HEK293 (cell line): ENCODE data around the gene FADS1.

Experiments used
- CTCF ChIA-PET: fragments of 350-600 bp; formaldehyde crosslinking; extraction: SDS; loops from one replicate; lab custom pipeline; 2021; ENCODE audit warnings: antibody characterized with exemption; lab: Yijun Ruan, JAX
- POLR2A ChIA-PET: fragments of 300-600 bp; formaldehyde crosslinking; extraction: SDS; loops from one replicate; lab custom pipeline; 2020; ENCODE audit warnings: antibody characterized with exemption, inconsistent platforms; lab: Yijun Ruan, JAX
- H3K27ac ChIP-seq: fragments of 200-500 bp; sonication (Bioruptor generic); 2 replicates; pipeline ENCODE4 v1.5.1; 2014; ENCODE audit warnings: low read depth, low read length, control low read depth, inconsistent platforms; ENCODE audit errors: extremely low read depth
- H3K36me3 ChIP-seq, 2 experiments: fragments of 200-500 bp in 1 of 2; sonication (Bioruptor generic) in 1 of 2; 1 replicate in 1 of 2; 2 replicates in 1 of 2; pipeline ENCODE4 v1.5.1; 2014 to 2017; ENCODE audit warnings: inconsistent platforms in 2 of 2, low read length in 2 of 2; ENCODE audit not compliant: control insufficient read depth in 2 of 2, insufficient read depth in 1 of 2
- H3K4me1 ChIP-seq: fragments of 200-500 bp; sonication (Bioruptor generic); 2 replicates; pipeline ENCODE4 v1.5.1; 2014; ENCODE audit warnings: mild to moderate bottlenecking, low read length, inconsistent platforms; ENCODE audit not compliant: control insufficient read depth, insufficient read depth
- H3K4me3 ChIP-seq: 2 replicates; pipeline ENCODE4 v1.5.1; 2011; ENCODE audit warnings: low read depth, mild to moderate bottlenecking, control low read depth, low read length, moderate library complexity
- H3K9me3 ChIP-seq: fragments of 200-500 bp; sonication (Bioruptor generic); 2 replicates; pipeline ENCODE4 v1.5.1; 2014; ENCODE audit warnings: low read depth, low read length, inconsistent platforms; ENCODE audit not compliant: control insufficient read depth, insufficient read depth
- CTCF ChIP-seq: fragments of 450-650 bp; formaldehyde crosslinking; IDR thresholded peaks from 2 replicates; pipeline ENCODE4 v1.5.1; 2016; ENCODE audit warnings: missing biosample characterization, missing genetic modification characterization
- KLF10 ChIP-seq: fragments of 450-650 bp; IDR thresholded peaks from 2 replicates; pipeline ENCODE4 v1.5.1; 2018; ENCODE audit warnings: missing biosample characterization, mild to moderate bottlenecking, missing genetic modification characterization
- KLF16 ChIP-seq: fragments of 450-650 bp; formaldehyde crosslinking; IDR thresholded peaks from 2 replicates; pipeline ENCODE4 v1.5.1; 2017; ENCODE audit warnings: missing biosample characterization, missing genetic modification characterization
- KLF8 ChIP-seq: fragments of 450-650 bp; formaldehyde crosslinking; IDR thresholded peaks from 2 replicates; pipeline ENCODE4 v1.5.1; 2016; ENCODE audit warnings: missing biosample characterization, missing genetic modification characterization
- MEIS1 ChIP-seq: sonication (generic); formaldehyde crosslinking; IDR thresholded peaks from 2 replicates; pipeline ENCODE4 v1.8.1; 2022; ENCODE audit warnings: missing genetic modification reagents, mild to moderate bottlenecking, borderline replicate concordance
- MZF1 ChIP-seq: fragments of 450-650 bp; formaldehyde crosslinking; IDR thresholded peaks from 2 replicates; pipeline ENCODE4 v1.5.1; 2017; ENCODE audit warnings: missing biosample characterization, missing genetic modification characterization, borderline replicate concordance
- OSR2 ChIP-seq: fragments of 450-650 bp; formaldehyde crosslinking; IDR thresholded peaks from 2 replicates; pipeline ENCODE4 v1.5.1; 2016; ENCODE audit warnings: missing biosample characterization, missing genetic modification characterization
- PRDM1 ChIP-seq: fragments of 450-650 bp; formaldehyde crosslinking; IDR thresholded peaks from 2 replicates; pipeline ENCODE4; 2016; ENCODE audit warnings: missing biosample characterization, missing genetic modification characterization
- SP2 ChIP-seq: fragments of 450-650 bp; formaldehyde crosslinking; IDR thresholded peaks from 2 replicates; pipeline ENCODE4 v1.5.1; 2016; ENCODE audit warnings: missing biosample characterization, missing genetic modification characterization
- TCF7L2 ChIP-seq: IDR thresholded peaks from 2 replicates; pipeline ENCODE4 v1.6.1; 2011; ENCODE audit warnings: low read depth, mild to moderate bottlenecking, inconsistent platforms, low read length, moderate library complexity, borderline replicate concordance
- YY1 ChIP-seq: fragments of 450-650 bp; formaldehyde crosslinking; IDR thresholded peaks from 2 replicates; pipeline ENCODE4 v1.5.1; 2018; ENCODE audit warnings: missing biosample characterization, missing genetic modification characterization
- YY2 ChIP-seq: fragments of 450-650 bp; formaldehyde crosslinking; IDR thresholded peaks from 2 replicates; pipeline ENCODE4 v1.5.1; 2016; ENCODE audit warnings: missing biosample characterization, missing genetic modification characterization
- ZFP41 ChIP-seq: fragments of 450-650 bp; formaldehyde crosslinking; IDR thresholded peaks from 2 replicates; pipeline ENCODE4 v1.5.1; 2016; ENCODE audit warnings: missing biosample characterization, missing genetic modification characterization, borderline replicate concordance
- ZNF146 ChIP-seq: fragments of 450-650 bp; formaldehyde crosslinking; IDR thresholded peaks from 2 replicates; pipeline ENCODE4 v1.5.1; 2016; ENCODE audit warnings: missing biosample characterization, missing genetic modification characterization
- ZNF174 ChIP-seq: fragments of 450-650 bp; formaldehyde crosslinking; IDR thresholded peaks from 2 replicates; pipeline ENCODE4 v1.5.0; 2017; ENCODE audit warnings: missing biosample characterization, mild to moderate bottlenecking, missing genetic modification characterization
- ZNF221 ChIP-seq: fragments of 450-650 bp; formaldehyde crosslinking; IDR thresholded peaks from 2 replicates; pipeline ENCODE4 v1.5.1; 2017; ENCODE audit warnings: missing biosample characterization, missing genetic modification characterization, borderline replicate concordance
- ZNF23 ChIP-seq: fragments of 450-650 bp; formaldehyde crosslinking; IDR thresholded peaks from 2 replicates; pipeline ENCODE4 v1.5.1; 2016; ENCODE audit warnings: missing biosample characterization, missing genetic modification characterization, borderline replicate concordance
- ZNF292 ChIP-seq: fragments of 450-650 bp; formaldehyde crosslinking; IDR thresholded peaks from 2 replicates; pipeline ENCODE4 v1.5.1; 2016; ENCODE audit warnings: low read depth, missing biosample characterization, missing genetic modification characterization, borderline replicate concordance
- ZNF366 ChIP-seq: fragments of 450-650 bp; formaldehyde crosslinking; conservative IDR thresholded peaks from 2 replicates; pipeline ENCODE4 v1.5.1; 2016; ENCODE audit warnings: missing biosample characterization, missing genetic modification characterization
- ZNF404 ChIP-seq: fragments of 450-650 bp; formaldehyde crosslinking; IDR thresholded peaks from 2 replicates; pipeline ENCODE4 v1.5.1; 2017; ENCODE audit warnings: missing biosample characterization, missing genetic modification characterization
- ZNF549 ChIP-seq: fragments of 450-650 bp; IDR thresholded peaks from 2 replicates; pipeline ENCODE4 v1.5.1; 2018; ENCODE audit warnings: missing biosample characterization, missing genetic modification characterization, mild to moderate bottlenecking, inconsistent platforms, moderate library complexity
- ZNF555 ChIP-seq: fragments of 450-650 bp; formaldehyde crosslinking; conservative IDR thresholded peaks from 2 replicates; pipeline ENCODE4 v1.5.1; 2017; ENCODE audit warnings: missing biosample characterization, mild to moderate bottlenecking, missing genetic modification characterization, inconsistent platforms
- ZNF654 ChIP-seq: fragments of 450-650 bp; formaldehyde crosslinking; IDR thresholded peaks from 2 replicates; pipeline ENCODE4 v1.5.1; 2016; ENCODE audit warnings: low read depth, missing biosample characterization, missing genetic modification characterization
- ZNF660 ChIP-seq: fragments of 450-650 bp; IDR thresholded peaks from 2 replicates; pipeline ENCODE4 v1.5.1; 2018; ENCODE audit warnings: missing biosample characterization, mild to moderate bottlenecking, missing genetic modification characterization
- ZSCAN30 ChIP-seq: fragments of 450-650 bp; IDR thresholded peaks from 2 replicates; pipeline ENCODE4 v1.5.1; 2018; ENCODE audit warnings: missing biosample characterization, mild to moderate bottlenecking, missing genetic modification characterization, moderate library complexity
- TF ChIP-seq, protein P1 (sequence below): fragments of 450-650 bp; formaldehyde crosslinking; IDR thresholded peaks from 2 replicates; pipeline ENCODE4 v1.5.1; 2016; ENCODE audit warnings: missing biosample characterization, missing genetic modification characterization
- TF ChIP-seq, protein P2 (sequence below): fragments of 450-650 bp; IDR thresholded peaks from 2 replicates; pipeline ENCODE4 v1.5.1; 2018; ENCODE audit warnings: missing biosample characterization, mild to moderate bottlenecking, missing genetic modification characterization

Gene FADS1

DNA sequence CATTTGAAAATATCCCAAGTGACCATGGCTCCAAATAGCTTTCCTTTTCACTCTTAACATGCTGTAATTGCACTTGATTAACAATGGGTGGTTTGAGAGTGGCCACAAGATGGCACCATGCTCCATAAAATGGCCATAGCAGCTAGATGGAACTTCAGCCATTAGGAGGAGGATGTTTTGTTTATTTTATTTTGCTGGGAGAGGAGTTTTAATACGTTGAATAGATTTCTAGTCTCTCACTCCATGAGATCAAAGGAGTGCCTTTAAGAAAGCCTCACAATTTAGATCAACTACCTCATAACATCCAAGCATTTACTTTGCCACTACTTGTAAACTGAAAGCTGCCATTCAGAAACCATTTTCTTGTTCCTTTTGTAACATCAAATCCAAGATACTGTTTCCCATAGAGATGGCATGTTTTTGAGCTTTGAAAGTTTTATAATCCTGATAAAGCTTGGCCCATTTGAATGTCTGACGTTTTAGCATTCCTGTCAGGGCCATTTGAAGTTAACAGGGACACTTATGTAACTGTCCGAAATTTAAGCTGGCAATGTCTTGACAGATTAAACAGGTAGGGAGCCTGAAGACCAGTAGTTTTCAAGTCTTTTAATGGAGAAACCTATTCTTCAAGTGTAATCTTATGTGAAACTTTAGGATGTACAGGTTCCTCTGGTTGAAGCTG lies 19.4 kb downstream of the FADS1 start:
- Histone ChIP-seq H3K4me1 (0 out of 2 replicates have a peak, but pooled peaks cover 3% of the 10 kb centered on the region), H3K36me3 (peaks cover 0 to 73% of the 10 kb centered on the region in 2 experiments; a peak in 2 of 3 replicates), H3K4me3 (no peak overlapping the region), H3K9me3 (no peaks in the 10 kb centered on the region), H3K27ac (no peak overlapping the region)
- ChIA-PET CTCF (interaction anchor here (0.5 to 5.1 kb wide), 45 partner anchors 9 to 637 kb away, joined by 3 to 57 read pairs (median 4); partner anchors contain the start of genes FADS1 and FADS2), POLR2A (interaction anchor here (0.6 to 2.5 kb wide), 11 partner anchors 9 to 284 kb away, joined by 3 to 13 read pairs (median 6); partner anchors contain the start of genes FADS1 and FADS2)
- TF ChIP-seq SP2 (tag by site-specific recombination) (no peak), ZNF23 (no peak), MZF1 (no peak), KLF10 (peak; percentile 11; the same call in 1 of the 2 replicates), ZNF549 (tag by site-specific recombination) (no peak), ZNF660 (tag by site-specific recombination) (peak; percentile 82; the same call in 1 of the 2 replicates), ZSCAN30 (tag by site-specific recombination) (peak; percentile 39; the same call in 1 of the 2 replicates), CTCF (tag by site-specific recombination) (peak; percentile 72), ZFP41 (tag by site-specific recombination) (no peak), ZNF146 (tag by site-specific recombination) (no peak), PRDM1 (peak; percentile 47; the same call in 1 of the 2 replicates), OSR2 (tag by site-specific recombination) (no peak), ZNF555 (tag by site-specific recombination) (no peak), YY1 (0 out of 2 replicates have a peak, but pooled peaks have one; percentile 49), TCF7L2 (0 out of 2 replicates have a peak, but pooled peaks have one; percentile 61), KLF8 (tag by site-specific recombination) (no peak), YY2 (tag by site-specific recombination) (0 out of 2 replicates have a peak, but pooled peaks have one; percentile 34), KLF16 (tag by site-specific recombination) (no peak), MEIS1 (CRISPR knock-in tag) (no peak), ZNF366 (tag by site-specific recombination) (0 out of 2 replicates have a peak, but pooled peaks have one; percentile 31), ZNF292 (tag by site-specific recombination) (no peak), ZNF404 (no peak), ZNF221 (tag by site-specific recombination) (no peak), ZNF174 (tag by site-specific recombination) (no peak), ZNF654 (tag by site-specific recombination) (peak; percentile 86)
- TF ChIP-seq, protein P1, sequence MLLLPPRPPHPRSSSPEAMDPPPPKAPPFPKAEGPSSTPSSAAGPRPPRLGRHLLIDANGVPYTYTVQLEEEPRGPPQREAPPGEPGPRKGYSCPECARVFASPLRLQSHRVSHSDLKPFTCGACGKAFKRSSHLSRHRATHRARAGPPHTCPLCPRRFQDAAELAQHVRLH (tag by site-specific recombination), result no peak
- TF ChIP-seq, protein P2, sequence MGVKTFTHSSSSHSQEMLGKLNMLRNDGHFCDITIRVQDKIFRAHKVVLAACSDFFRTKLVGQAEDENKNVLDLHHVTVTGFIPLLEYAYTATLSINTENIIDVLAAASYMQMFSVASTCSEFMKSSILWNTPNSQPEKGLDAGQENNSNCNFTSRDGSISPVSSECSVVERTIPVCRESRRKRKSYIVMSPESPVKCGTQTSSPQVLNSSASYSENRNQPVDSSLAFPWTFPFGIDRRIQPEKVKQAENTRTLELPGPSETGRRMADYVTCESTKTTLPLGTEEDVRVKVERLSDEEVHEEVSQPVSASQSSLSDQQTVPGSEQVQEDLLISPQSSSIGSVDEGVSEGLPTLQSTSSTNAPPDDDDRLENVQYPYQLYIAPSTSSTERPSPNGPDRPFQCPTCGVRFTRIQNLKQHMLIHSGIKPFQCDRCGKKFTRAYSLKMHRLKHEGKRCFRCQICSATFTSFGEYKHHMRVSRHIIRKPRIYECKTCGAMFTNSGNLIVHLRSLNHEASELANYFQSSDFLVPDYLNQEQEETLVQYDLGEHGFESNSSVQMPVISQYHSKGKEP (tag by site-specific recombination), result 0 out of 2 replicates have a peak, but pooled peaks have one; percentile 9
